ENCODE results near the gene THOC6. TPM values are rescaled to one million over a fixed set of nuclear protein-coding genes. Genes with fewer than 3 reads are reported as not detected.
A peak's percentile ranks its signal among the peaks of the same experiment; 100 is the strongest.

Gene THOC6
- total RNA-seq, 2 donors from 2014 or later: 27.4 to 45.8 TPM

DNA sequence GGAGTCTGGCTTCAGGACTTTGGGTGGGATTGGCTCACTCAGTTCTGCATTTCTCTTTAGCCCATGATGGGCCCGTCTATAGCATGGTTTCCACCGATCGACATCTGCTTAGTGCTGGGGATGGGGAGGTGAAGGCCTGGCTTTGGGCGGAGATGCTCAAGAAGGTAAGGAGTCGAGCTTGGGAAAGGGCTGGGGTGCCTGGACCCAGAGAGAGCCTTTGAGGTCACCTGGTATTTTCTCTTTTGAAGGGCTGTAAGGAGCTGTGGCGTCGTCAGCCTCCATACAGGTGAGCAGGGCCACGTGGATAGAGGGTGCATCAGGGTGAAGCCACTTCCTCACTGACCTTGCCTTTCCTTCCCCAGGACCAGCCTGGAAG lies 2.2 kb downstream of the THOC6 start:
- H3K4me1 ChIP-seq: peaks cover 26% of the 10 kb centered on the region
- no peaks in the 10 kb centered on the region for H3K9me3 ChIP-seq
- DNase-seq: no peak
- H3K36me3 ChIP-seq: no peaks in the 10 kb centered on the region
- intact Hi-C loops (cut with DNase I): no loop called here
- H3K27ac ChIP-seq: no peak overlapping the region
- H3K27me3 ChIP-seq: peaks cover 4% of the 10 kb centered on the region
- H3K4me3 ChIP-seq: no peak overlapping the region
- TF ChIP-seq, protein P1, sequence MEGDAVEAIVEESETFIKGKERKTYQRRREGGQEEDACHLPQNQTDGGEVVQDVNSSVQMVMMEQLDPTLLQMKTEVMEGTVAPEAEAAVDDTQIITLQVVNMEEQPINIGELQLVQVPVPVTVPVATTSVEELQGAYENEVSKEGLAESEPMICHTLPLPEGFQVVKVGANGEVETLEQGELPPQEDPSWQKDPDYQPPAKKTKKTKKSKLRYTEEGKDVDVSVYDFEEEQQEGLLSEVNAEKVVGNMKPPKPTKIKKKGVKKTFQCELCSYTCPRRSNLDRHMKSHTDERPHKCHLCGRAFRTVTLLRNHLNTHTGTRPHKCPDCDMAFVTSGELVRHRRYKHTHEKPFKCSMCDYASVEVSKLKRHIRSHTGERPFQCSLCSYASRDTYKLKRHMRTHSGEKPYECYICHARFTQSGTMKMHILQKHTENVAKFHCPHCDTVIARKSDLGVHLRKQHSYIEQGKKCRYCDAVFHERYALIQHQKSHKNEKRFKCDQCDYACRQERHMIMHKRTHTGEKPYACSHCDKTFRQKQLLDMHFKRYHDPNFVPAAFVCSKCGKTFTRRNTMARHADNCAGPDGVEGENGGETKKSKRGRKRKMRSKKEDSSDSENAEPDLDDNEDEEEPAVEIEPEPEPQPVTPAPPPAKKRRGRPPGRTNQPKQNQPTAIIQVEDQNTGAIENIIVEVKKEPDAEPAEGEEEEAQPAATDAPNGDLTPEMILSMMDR (IDR thresholded peaks at IDR 0.05): no peak
- H3K9ac ChIP-seq (ENCODE audit: low read depth in 2 of 2, low read length in 2 of 2): no peak overlapping the region

DNA sequence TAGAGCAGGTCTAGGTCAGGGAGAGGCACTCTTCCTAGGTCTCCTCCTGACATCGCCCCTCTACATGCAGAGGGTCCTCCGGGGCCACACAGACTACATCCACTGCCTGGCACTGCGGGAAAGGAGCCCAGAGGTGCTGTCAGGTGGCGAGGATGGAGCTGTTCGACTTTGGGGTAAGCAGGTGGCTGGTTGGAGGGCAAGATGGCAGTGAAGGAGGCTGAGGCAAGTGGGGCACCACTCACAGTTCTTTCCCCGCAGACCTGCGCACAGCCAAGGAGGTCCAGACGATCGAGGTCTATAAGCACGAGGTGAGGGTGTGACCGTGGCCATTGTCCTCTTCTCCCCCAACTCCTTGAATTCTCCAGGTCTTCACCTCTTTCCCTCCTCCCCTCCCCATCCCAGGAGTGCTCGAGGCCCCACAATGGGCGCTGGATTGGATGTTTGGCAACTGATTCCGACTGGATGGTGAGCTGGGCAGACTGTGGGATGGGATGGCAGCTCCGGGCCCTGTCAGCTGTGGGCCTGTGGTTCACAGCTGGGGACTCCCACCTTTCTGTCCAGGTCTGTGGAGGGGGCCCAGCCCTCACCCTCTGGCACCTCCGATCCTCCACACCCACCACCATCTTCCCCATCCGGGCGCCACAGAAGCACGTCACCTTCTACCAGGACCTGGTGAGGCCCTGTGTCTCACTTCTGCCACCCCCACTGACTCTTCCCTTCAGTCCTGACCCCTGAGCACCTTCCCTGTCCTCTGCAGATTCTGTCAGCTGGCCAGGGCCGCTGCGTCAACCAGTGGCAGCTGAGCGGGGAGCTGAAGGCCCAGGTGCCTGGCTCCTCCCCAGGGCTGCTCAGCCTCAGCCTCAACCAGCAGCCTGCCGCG lies 3.0 kb downstream of the THOC6 start:
- DNase-seq: no peak
- Histone ChIP-seq H3K9me3 (no peaks in the 10 kb centered on the region), H3K9ac (ENCODE audit: low read depth in 2 of 2, low read length in 2 of 2) (no peak overlapping the region), H3K27ac (no peak overlapping the region), H3K4me1 (peaks cover 21% of the 10 kb centered on the region), H3K4me3 (no peak overlapping the region), H3K36me3 (no peaks in the 10 kb centered on the region), H3K27me3 (peaks cover 4% of the 10 kb centered on the region)
- TF ChIP-seq, protein P1 (IDR thresholded peaks at IDR 0.05): no peak
- intact Hi-C loops (cut with DNase I): no loop called here

DNA sequence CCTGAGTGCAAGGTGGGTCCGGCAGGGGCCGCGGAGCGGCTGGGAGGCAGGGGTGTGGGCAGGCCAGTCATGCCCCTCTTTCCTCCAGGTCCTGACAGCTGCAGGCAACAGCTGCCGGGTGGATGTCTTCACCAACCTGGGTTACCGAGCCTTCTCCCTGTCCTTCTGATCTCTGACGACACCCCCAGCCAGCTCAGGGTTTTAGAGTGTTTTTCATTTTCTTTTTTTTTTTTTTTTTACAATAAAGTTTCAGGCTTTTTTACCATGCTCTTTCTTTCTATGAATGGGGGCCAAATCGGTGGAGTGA lies 3.6 kb downstream of the THOC6 start:
- no peak overlapping the region for H3K4me3 ChIP-seq
- no peak overlapping the region for H3K27ac ChIP-seq
- TF ChIP-seq, protein P1 (IDR thresholded peaks at IDR 0.05): no peak
- intact Hi-C loops (cut with DNase I): no loop called here
- H3K36me3 ChIP-seq: no peaks in the 10 kb centered on the region
- no peaks in the 10 kb centered on the region for H3K9me3 ChIP-seq
- no peak for DNase-seq
- H3K4me1 ChIP-seq: peaks cover 15% of the 10 kb centered on the region
- no peak overlapping the region for H3K9ac ChIP-seq (ENCODE audit: low read depth in 2 of 2, low read length in 2 of 2)
- H3K27me3 ChIP-seq: peaks cover 4% of the 10 kb centered on the region

DNA sequence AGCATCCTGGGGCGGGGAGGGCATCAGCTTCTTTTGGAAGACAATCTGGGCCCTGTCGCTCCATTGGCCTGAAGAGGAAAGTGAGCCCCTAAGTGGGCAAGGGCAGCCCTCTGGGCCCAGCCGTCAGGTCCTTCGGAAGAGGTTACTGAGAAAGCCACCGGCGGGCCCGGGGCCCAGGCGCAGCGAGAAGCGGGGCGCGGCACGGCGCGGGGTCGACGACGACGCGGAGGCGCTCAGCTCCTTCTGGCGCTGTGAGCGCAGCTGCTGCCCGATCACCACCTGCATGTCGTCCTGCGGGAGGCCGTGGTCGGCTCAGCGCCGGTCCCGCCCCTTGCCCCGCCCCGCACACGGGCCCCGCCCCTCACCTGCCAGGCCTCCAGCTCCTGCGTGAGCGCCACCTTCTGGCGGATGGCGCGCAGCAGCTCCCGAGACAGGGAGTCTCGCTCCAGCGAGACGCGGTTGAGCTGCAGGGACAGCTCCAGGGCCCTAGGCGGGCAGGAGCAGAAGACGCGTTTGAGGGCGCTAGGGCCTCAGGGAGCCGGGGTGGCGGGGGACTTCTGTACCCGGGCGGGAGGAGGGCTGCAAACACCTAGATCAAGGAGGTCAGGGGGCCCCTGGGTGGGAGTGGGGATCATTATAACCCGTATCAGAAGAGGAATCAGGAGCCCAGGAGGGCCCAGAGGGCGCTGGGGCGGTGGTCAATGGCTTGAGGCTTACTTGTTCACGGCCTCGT lies 4.3 kb downstream of the THOC6 start:
- intact Hi-C loops (cut with DNase I): loop anchor here (2.0 kb wide), 1 partner anchor 25 kb away; no protein-coding TSS in a partner anchor
- TF ChIP-seq, protein P1 (IDR thresholded peaks at IDR 0.05): peak; percentile 75
- H3K9ac ChIP-seq (ENCODE audit: low read depth in 2 of 2, low read length in 2 of 2): no peak overlapping the region
- peaks cover 4% of the 10 kb centered on the region for H3K27me3 ChIP-seq
- H3K27ac ChIP-seq: no peak overlapping the region
- H3K36me3 ChIP-seq: no peaks in the 10 kb centered on the region
- no peaks in the 10 kb centered on the region for H3K9me3 ChIP-seq
- no peak overlapping the region for H3K4me3 ChIP-seq
- peak; percentile 92 for DNase-seq
- peaks cover 13% of the 10 kb centered on the region for H3K4me1 ChIP-seq

DNA sequence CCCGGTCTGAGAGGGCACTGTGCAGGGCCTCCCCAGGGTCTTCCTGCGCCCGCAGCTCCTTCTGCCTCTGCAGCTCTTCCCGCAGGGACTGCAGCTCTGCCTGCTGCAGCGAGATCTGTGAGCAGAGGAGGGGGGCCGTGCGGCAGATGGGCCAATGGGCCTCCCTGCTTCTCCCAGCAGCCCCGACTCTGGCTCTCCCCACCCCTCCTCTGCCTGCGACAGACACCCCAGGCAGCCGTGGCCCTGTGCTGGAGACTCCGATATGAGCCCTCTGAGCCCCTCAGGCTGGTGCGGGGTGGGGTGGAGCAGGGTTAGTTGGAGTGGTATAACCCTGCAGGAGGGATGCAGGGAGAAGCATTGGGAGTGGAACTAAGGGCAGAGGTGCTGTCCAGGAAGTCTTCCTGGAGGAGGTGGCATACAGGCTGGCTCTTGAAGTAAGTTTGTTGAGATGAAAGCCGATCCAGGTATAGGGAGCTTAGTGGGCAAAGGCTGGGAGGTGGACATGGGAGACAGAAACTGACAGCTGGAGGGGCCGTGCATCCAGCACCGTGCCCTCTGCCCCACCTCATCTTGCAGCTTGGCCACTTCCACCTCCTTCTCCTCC lies 5.0 kb downstream of the THOC6 start:
- TF ChIP-seq, protein P1 (IDR thresholded peaks at IDR 0.05): no peak
- Histone ChIP-seq H3K4me1 (peaks cover 8% of the 10 kb centered on the region), H3K9me3 (no peaks in the 10 kb centered on the region), H3K4me3 (no peak overlapping the region), H3K27me3 (peaks cover 4% of the 10 kb centered on the region), H3K36me3 (no peaks in the 10 kb centered on the region), H3K27ac (no peak overlapping the region), H3K9ac (ENCODE audit: low read depth in 2 of 2, low read length in 2 of 2) (peak overlapping the region in 1 of 2 donors; percentile 14)
- intact Hi-C loops (cut with DNase I): loop anchor here (2.0 kb wide), 1 partner anchor 26 kb away; no protein-coding TSS in a partner anchor
- DNase-seq: no peak
